Epithelial cell of proximal tubule (primary cell): ENCODE data around the gene LYPD1. TPM values are rescaled to one million over a fixed set of nuclear protein-coding genes. Genes with fewer than 3 reads are reported as not detected.

Source experiments
- DNase-seq: peaks from one replicate; pipeline ENCODE4 v3.0.0-alpha.2; 2011; ENCODE audit warnings: low read depth
- H3K4me3 ChIP-seq: 2 replicates; pipeline ENCODE4 v1.5.1; 2011; ENCODE audit warnings: low read depth, mild to moderate bottlenecking, low read length
- total RNA-seq: library from RNA; depleted of rRNA; stranded (reverse); fragments of >200 nt; gene quantifications from 2 replicates; pipeline ENCODE4 v1.2.3, GENCODE V29; 2015
- TF ChIP-seq, protein P1 (sequence below): conservative IDR thresholded peaks from 2 replicates; pipeline ENCODE4 v1.5.1; 2012; ENCODE audit warnings: low read depth, mild to moderate bottlenecking, low read length

Gene LYPD1
- total RNA-seq, 1 donor from 2014 or later, result 45.3 TPM

DNA sequence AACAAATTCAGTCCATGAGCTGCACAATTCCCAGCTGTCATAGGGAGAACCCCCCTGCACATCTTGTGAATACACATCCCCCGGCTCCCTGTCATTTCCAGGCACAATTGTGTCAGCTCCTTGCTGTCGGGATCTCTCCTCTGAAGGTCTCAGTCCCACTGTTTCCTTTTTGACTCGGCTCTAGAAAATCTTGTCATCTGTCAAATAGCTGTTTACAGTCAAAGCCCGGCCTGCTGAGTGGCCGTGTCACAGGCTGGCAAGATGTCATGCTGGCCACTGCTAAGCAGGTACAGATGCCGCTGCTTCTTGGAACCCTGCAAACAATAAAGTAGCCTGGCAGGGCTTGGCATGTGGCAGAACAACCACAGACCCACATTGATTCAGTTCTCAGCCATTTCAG is 61.7 kb downstream of the LYPD1 start:
- no peak overlapping the region for H3K4me3 ChIP-seq
- no peak for DNase-seq
- TF ChIP-seq, protein P1, sequence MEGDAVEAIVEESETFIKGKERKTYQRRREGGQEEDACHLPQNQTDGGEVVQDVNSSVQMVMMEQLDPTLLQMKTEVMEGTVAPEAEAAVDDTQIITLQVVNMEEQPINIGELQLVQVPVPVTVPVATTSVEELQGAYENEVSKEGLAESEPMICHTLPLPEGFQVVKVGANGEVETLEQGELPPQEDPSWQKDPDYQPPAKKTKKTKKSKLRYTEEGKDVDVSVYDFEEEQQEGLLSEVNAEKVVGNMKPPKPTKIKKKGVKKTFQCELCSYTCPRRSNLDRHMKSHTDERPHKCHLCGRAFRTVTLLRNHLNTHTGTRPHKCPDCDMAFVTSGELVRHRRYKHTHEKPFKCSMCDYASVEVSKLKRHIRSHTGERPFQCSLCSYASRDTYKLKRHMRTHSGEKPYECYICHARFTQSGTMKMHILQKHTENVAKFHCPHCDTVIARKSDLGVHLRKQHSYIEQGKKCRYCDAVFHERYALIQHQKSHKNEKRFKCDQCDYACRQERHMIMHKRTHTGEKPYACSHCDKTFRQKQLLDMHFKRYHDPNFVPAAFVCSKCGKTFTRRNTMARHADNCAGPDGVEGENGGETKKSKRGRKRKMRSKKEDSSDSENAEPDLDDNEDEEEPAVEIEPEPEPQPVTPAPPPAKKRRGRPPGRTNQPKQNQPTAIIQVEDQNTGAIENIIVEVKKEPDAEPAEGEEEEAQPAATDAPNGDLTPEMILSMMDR, result no peak

DNA sequence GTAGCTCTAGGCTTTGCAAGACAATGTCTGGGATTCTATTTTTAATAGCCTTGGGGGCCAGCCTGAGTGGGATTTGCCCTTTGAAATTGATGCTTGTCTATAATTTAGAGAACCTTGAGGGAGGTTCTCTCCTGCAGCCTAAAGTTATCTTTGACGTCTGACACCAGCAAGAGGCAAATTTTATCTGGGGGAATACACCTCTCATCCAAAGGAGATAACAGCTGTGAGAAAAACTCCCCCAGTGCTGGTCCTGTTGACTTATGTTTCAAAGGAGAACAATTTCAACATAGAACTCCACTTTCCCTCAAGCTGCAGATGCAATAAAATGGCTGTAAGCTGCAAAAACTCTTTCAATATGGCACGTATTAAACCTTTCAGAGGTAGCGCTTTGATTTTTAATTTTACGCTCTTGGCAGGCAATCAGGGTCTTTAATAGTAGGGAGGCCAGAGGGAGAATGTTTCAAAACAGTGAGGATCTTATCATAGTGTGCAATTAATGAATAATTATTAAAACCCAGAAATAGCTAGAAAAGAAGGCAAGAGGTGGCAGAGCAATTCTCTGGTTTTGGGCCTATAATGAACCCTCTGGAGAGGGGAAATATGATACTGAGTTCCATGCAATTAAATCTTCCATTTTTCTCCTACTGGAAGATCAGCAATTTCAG is 62.4 kb downstream of the LYPD1 start:
- no peak for DNase-seq
- H3K4me3 ChIP-seq, result no peak overlapping the region
- TF ChIP-seq, protein P1, result no peak

DNA sequence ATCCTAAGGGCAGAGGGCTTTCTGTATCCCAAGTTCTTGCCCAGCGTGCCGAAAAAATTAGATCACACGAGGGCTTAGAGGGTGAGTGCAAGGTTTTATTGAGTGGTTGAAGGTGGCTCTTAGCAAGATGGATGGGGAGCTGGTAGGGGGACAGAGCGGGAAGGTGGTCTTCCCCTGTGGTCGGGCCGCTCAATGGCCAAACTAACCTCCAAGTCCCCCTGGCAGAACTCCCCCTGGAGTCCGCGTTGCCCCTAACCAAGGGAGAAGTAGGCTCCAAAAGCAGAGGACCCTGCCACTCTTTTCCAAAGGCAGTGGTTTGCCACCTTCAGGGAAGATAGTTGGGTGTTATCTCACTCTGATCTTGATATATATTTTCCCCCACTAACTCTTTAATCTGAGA is 63.4 kb downstream of the LYPD1 start:
- no peak for DNase-seq
- no peak overlapping the region for H3K4me3 ChIP-seq
- TF ChIP-seq, protein P1, result no peak

DNA sequence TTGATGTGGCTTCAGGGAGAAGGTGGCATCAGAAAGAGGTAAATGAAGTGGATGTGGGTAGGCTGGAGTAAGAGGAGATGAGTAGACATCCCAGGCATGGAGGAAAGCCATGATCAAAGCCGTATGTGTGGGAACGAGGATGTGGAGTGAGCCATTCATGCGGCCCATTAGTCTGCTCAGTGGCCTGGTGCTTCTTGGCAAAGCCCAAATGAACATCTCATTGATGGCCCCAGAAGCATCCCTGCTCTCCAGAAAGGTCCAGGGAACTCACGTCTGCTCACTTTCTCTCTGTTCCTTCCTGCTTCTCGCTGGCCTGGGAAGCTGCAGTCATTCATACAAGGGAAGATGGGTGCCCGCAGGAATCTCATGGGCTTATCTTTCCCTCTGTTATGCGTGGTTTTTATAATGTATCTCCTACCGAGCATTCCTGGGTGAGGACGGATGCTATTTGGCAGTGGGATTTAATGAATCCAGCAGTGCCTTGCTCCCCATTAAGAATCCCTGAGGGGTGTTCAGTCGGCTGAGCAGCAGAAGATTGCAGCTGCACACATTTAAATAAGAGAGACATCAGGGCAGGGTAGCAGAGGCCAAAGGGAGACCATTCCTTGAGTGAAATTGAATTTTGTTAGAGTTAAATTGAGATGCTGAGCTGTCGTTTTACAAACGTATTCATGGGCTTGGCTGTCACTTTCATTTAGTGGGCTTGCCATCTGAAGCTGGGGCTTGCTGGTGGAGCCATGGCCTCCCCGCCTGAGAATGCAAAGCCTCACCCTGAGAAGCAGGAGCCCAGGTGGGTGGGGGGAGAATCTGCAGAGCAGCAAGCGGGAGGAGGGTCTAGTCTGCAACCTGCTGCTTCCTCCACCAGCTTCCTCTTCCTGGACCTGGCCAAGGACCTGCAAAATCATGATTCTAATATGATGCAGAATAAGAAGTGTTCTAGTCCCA is 64.5 kb downstream of the LYPD1 start:
- TF ChIP-seq, protein P1, result no peak
- no peak for DNase-seq
- no peak overlapping the region for H3K4me3 ChIP-seq

DNA sequence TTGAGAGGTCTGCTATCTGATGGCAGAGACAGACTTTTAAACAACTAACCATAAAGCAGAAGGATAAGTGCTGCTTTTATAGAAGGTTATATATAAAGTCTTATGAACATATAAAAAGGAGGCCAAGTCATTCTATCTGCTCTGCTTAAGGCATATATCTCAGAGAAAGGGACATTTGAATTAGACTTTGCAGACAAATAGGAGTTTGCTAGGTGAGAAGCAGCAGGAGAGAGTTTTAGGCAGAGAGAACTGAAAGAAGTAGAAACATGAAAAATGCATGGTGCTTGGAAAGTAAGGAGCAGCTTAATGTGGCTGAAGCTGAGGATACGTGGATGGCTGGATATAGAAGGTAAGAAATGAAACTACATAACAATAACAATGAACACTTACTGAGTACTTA is 65.4 kb downstream of the LYPD1 start:
- no peak for DNase-seq
- no peak overlapping the region for H3K4me3 ChIP-seq
- TF ChIP-seq, protein P1, result no peak

DNA sequence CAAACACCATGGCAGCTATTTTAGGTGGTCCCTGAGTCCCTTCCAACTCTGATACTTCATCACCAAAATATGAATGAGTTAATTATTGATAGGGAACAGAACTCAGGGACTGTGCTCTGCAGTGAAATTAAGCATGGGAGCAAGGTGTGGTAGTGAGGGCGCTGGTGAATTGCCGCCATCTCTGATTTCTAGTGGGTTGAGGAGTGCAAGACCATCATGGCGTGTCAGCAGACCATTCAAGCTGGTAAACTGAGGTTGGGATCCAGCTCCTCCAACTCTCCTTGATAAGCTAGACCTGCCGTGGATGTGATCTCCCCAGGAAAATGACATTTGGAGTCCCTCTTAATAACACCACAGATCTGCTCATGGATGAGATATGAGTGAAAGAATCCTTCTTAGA is 70.4 kb downstream of the LYPD1 start:
- TF ChIP-seq, protein P1, result no peak
- no peak overlapping the region for H3K4me3 ChIP-seq
- DNase-seq, result no peak
